Inferior parietal cortex (tissue), 1 donor: ENCODE data around the gene CCDC181.
"Not testable (repeated sequence)": the region's sequence is repeated elsewhere in the genome, so short reads cannot be mapped to it uniquely, and the experiment has no call there.

Experiments
- DNase-seq: peaks from one replicate; pipeline ENCODE4 v3.0.0-alpha.2; 2016; ENCODE audit errors: extremely low spot score

The CCDC181 gene

GRCh38 chr1:169427081-169427641 is at the start of gene CCDC181:
TSS of gene CCDC181 (minus strand) at chr1:169427474. CDS start at chr1:169424927, 2,547 bp downstream.
- peak; percentile 85 for DNase-seq

DNA sequence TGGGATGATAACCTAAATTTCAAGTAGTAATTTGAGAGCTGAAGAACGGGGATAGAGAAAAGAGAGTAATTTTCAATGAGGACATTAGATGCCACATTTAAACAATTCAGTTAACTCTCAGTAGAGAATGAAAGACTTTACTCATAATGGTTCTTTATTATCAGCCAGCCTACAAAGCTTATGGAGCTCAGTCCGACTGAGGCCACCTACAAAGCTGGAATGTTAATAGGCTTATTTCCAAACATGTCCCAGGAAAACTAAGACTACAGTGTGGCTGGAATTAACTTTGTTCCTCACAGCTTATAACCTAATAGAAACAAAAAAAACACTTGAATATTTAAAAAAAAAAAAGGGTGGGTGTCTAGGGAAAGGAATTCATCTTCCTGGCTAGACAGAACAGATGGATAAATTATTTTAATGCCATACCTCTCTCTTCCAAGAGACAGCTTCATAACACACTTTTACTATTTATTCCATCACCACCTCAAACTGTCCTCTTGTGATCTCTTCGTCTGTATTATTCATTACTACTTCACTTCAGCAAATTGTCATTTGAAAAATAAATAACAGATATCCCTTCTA is 48.6 kb upstream of the CCDC181 start:
- DNase-seq = no peak

- no peak for DNase-seq
These were observed 47.2 kb upstream of the CCDC181 start for GRCh38 chr1:169474302-169474995.

GRCh38 chr1:169473347-169473746 is 46.1 kb upstream of the CCDC181 start:
- DNase-seq = no peak

GRCh38 chr1:169472738-169473137 is 45.5 kb upstream of the CCDC181 start:
- no peak for DNase-seq

- no peak for DNase-seq
These were observed 41.7 kb upstream of the CCDC181 start for GRCh38 chr1:169468982-169469381.

DNA sequence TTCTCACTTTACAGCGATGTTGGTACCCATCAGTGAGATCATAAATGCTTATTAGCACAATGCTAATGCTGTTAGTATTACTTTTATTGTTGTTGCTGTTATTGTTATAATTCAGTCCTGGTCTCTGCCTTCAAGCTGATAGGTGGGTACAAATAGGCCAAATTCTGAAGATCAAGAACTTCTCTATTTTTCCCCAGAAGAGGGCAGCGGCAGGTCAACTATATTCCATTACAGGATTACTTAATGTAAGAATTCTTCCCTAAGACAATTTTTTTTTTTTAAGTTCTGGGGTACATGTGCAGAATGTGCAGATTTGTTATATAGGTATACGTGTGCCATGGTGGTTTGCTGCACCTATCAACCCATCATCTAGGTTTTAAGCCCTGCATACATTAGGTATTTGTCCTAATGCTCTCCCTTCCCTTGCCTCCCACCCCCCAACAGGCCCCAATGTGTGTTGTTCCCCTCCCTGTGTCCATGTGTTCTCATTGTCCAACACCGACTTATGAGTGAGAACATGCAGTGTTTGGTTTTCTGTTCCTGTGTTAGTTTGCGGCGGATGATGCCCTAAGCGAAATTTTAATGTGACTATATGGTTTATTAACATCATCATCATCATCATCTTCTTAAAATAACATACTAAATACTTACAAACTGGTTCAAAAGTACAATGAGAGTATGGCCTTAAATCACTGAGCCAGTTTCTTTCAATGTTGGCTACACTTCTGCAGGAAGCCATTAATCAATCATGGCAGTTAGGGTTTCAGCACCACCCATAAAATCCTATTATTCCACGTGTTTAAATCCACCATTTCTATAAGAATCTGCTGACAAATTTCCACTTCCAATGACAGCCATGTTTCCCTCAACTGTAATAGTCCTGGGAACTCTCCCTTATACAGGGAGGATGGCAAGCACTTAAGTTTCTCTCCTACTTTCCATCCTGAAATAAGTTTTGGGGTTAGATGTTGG is 39.3 kb upstream of the CCDC181 start:
- DNase-seq = peak; percentile 38

DNA sequence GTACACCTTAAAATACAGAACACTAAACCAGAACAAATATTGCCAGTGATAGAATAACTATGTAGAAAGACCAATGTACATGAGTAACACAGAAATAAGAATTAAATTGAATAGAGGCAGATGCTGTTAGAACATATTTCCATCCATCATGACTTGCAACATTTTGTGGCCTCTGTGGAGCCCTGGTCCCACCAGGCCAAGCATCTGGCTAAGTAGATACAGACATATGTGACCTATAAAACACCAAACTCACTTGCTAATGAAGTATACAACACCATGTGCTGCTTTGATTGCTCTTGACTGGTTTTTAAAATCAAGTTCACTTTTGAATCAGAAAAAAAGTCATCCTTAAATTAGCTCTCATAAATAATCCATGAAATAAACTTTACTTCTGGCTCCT is 38.0 kb upstream of the CCDC181 start:
- no peak for DNase-seq

- DNase-seq = no peak
These were observed 35.1 kb upstream of the CCDC181 start for GRCh38 chr1:169462385-169462784.

GRCh38 chr1:169461390-169462000 is 34.2 kb upstream of the CCDC181 start:
- no peak for DNase-seq

GRCh38 chr1:169460191-169460833 is 33.0 kb upstream of the CCDC181 start:
- no peak for DNase-seq

DNA sequence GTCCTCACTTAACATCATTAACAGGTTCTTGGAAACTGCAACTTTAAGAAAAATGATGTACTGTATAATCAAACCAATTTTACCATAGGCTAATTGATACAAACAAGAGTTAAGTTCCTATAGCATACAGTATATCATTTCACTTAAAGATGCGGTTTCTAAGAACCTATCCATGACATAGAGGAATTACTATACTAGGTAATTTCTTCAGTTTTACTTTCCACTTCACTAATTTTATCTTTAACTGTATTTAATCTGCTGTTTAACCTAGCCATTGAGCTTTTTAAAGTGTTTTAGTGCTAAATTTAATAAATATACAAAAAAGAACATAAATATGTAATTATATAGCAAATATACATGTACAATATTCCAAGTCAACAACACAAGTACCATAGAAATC is 30.2 kb upstream of the CCDC181 start:
- DNase-seq = no peak

DNA sequence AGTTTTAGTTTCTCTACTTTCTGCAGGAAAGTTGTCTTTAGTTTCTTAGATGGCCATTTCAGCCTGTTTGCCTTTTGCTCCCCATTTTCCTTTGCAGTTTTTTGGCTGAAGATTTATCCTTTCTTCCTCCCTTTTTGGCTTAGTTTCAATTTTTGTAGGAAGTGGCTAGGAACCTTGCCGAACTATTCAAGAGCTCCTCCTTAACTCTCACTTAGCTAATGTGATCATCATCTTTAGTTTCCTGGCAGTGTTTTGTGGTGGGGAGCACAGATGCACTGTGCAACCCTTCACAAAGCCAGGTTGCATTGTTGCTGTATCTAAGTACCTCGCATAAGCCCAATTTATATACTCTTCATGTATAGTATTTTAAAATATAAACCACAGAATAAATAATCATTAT is 28.8 kb upstream of the CCDC181 start:
- no peak for DNase-seq

DNA sequence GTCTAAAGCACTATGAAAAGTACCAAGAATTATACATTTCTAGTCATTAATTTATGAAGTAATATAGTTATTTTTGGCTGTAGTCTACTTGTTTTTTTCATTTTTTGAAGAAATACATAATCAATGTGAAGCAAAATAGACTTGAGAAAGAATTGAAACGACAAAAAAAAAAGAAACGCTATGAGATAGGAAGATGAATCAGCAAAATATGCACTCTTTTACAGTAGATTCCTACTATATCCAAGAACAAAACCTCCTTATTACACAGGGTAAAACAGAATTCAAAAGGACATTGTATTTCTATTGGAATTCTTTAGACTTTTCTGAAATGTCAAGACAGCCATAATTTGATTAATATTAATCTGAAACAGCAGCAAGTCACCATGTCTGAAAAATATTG is 25.6 kb upstream of the CCDC181 start:
- DNase-seq = no peak

DNA sequence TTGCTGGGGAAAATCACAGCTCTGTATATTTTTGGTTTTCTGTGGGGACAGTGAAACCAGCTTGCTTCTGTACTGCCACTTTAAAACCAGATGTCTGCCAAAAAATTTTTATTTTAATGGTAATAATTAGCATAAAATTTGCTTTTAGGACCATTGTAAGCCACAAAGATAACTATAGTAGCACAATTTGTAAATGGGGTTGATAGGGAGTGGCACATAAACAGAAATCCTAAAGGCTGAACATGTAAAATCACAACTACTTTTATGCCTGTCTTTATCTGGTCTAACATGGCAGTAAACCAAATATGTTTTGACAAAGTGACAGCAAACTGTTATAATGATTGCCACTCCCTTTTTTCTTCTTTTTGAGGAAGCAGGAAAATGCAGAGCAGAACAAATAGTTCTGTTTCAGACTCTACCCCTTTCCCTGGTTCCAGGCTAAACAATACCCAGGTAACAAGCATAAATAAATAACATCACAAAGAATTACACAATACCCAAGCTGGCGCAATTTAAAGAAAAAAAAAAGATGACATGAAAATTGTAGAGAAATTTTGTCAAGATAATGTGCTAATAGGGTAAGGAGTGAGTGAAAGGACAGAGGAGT is 24.0 kb upstream of the CCDC181 start:
- no peak for DNase-seq

DNA sequence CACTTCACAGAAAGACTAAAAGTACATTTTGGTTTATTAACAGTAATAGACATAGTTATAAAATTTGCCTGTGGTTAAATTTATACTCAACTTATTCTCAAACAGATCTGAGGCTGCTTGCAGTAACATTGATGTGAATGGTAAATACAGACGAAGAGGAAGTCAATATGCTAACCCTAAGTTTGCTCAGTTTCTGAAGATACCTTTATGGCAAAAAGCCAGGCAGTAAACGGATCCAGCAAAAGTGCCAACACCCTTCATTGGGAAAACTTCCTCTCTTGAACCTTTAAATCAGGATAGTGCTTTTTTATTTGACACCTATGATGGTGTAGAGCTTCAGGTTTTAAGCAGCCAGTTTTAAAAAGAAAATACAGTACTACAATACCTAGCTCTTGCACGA is 16.6 kb upstream of the CCDC181 start:
- DNase-seq = no peak

GRCh38 chr1:169426174-169426705 is 1.0 kb downstream of the CCDC181 start:
- DNase-seq = peak; percentile 32

DNA sequence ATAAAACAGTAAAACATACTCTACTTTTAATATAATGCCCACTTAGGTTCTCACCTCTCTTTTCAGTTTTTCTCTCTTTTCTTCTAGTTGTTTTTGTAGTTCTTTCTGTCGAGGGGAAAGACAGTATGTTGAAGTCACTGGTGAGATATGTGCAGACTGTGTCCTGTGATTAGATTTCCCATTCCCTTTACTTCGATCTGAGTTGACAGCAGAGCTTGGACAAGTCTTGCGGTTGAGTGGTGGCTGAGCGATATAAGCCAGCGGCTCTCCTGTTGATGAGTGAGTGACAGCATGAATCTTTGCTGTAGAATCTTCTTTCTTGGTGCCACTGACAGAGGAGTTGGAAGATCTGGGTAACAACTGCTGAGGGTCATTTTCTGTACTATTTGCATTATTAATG is 6.0 kb downstream of the CCDC181 start:
- no peak for DNase-seq

GRCh38 chr1:169414952-169415351 is 12.3 kb downstream of the CCDC181 start:
- DNase-seq = no peak

GRCh38 chr1:169408340-169408739 is 18.9 kb downstream of the CCDC181 start:
- not testable (repeated sequence) for DNase-seq

- not testable (repeated sequence) for DNase-seq
These were observed 24.7 kb downstream of the CCDC181 start for GRCh38 chr1:169402578-169402977.
